ENCODE measurements around the gene ATP8B3. TPM values are rescaled to one million over a fixed set of nuclear protein-coding genes. Genes with fewer than 3 reads are reported as not detected.

ATP8B3 gene
- total RNA-seq, 1 donor from 2014 or later: 0.89 TPM

- DNase-seq: no peak
- ATAC-seq: no peak
- intact Hi-C loops (cut with micrococcal nuclease): no loop called here
Observed at GRCh38 chr19:1739960-1740629, 72.0 kb downstream of the ATP8B3 start.

GRCh38 chr19:1736927-1737326, 75.1 kb downstream of the ATP8B3 start:
- DNase-seq (no peak), ATAC-seq (no peak)
- intact Hi-C loops (cut with micrococcal nuclease): no loop called here

GRCh38 chr19:1736280-1736679, 75.8 kb downstream of the ATP8B3 start:
- intact Hi-C loops (cut with micrococcal nuclease): no loop called here
- no peak for DNase-seq
- ATAC-seq: no peak

- DNase-seq: no peak
- intact Hi-C loops (cut with micrococcal nuclease): no loop called here
- ATAC-seq: no peak
Observed at GRCh38 chr19:1734321-1734966, 77.6 kb downstream of the ATP8B3 start.

Small RNA genes lying within 50 kb of the gene (microRNA-seq; reads per million reads assigned to microRNA genes)
- gene MIR1909 (ENCODE audit: borderline number of aligned reads): not detected

Other genes starting within 250 kb of the ATP8B3 start
- gene MEX3D, start 244.0 kb downstream of the ATP8B3 start, total RNA-seq: 8.0 TPM
- gene MBD3, start 219.4 kb downstream of the ATP8B3 start, total RNA-seq: 59.0 TPM
- 1,120 TPM for gene UQCR11, start 206.8 kb downstream of the ATP8B3 start, total RNA-seq
- 20.7 TPM for gene TCF3, start 159.7 kb downstream of the ATP8B3 start, total RNA-seq
- gene ONECUT3, start 58.8 kb downstream of the ATP8B3 start, total RNA-seq: not detected
- gene REXO1, start 36.2 kb upstream of the ATP8B3 start, total RNA-seq: 16.0 TPM
- gene KLF16, start 51.3 kb upstream of the ATP8B3 start, total RNA-seq: 9.8 TPM
- 64.4 TPM for gene ABHD17A, start 73.2 kb upstream of the ATP8B3 start, total RNA-seq
- gene ADAT3, start 93.1 kb upstream of the ATP8B3 start, total RNA-seq: 2.0 TPM
- 16.4 TPM for gene SCAMP4, start 93.1 kb upstream of the ATP8B3 start, total RNA-seq
- gene CSNK1G2, start 128.9 kb upstream of the ATP8B3 start, total RNA-seq: 27.9 TPM
- gene BTBD2, start 203.4 kb upstream of the ATP8B3 start, total RNA-seq: 65.6 TPM
- gene MKNK2, start 239.0 kb upstream of the ATP8B3 start, total RNA-seq: 272 TPM